Inflammatory macrophage (primary cell): ENCODE measurements around the gene SGMS1.

Experiments used
- DNase-seq, 2 donors: peaks; one replicate each; pipeline ENCODE4 v3.0.0-alpha.2; 2020 to 2022

Gene SGMS1

DNA sequence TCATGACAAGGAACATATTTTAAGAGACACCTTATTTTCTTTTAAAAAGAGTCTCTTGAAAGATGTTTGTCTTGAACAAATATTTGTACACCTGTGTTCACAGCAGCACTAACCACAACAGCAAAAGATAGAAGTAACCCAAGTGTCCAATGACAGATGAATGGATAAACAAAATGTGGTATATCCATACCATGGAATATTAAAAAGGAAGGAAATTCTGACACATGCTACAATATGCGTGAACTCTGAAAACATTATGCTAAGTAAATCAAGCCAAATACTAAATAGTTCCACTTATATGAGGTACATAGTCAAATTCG lies 17.8 kb downstream of the SGMS1 start:
- DNase-seq, result no peak

DNA sequence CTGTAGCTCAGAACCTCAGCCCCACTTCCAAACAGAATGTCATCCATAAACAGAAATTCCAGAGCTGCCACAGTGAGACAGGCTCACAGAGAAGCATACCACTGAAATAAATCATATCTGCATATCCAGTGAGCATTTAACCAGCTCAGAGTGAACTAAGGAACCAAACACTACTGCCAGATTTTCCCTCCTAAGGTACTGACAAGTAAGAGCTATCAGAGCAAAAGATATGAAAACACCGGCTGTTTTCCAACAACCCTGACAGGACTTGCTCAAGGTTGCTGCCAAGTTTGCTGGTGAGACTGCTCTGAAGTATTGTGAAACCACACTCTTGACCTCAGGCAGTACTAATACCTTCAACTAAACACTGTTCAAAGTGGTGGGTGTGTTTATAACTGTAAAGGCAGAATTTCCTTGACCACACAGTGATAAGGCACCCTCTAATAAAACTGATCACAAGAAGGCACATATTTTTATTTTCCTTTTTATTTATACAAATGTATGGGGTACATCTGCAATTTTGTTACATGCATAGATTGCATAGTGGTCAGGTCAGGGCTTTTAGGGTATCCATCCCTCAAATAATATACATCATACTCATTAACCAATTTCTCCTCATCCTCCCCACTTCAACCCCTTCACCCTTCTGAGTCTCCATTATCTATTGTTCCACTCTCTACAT lies 18.3 kb downstream of the SGMS1 start:
- DNase-seq, result no peak

DNA sequence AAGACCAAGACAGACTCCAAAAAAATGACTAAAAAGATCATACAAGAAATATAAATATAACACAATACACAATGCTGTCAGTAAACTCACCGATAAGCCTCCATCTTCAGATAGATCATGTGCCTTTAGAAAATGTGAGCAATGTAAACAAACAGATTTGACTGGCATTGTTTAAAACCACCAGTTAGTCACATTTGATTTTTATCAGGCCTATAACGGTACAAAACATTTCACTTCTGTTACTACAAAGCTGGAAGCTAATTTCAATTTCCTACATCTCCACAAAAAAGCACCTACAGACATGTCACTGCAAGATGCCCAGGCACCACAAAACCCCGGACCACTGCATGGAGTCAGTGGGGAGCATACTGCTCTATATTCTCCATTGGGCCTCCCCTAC lies 18.9 kb downstream of the SGMS1 start:
- DNase-seq, result no peak

DNA sequence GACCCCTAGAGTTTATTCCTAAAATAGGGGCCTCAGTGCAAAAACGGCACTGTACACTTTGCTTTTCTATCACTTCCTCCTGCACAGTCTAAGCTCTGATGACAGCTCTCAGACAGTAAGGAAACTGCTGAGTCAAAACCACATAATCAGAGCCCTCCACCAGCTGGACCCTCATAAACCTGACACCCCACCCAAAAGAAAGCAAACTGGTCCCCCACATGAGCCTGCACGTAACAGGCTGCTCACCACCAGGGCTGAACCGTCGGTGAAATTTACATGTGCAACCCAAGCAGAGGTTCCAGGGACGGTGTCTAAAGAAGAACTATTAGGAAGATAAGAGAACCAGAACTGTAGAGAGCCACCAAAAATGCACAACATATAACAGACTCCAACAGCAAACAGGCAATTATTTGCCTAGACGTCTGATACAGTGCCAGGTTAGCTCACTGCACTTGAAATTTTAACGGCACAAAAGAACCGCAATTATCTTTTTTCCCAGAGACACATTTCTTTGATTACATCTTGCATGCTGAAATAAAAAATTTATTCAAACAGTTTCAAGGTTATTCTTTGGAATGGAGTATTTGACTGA lies 19.6 kb downstream of the SGMS1 start:
- DNase-seq, result peak; percentile 21

DNA sequence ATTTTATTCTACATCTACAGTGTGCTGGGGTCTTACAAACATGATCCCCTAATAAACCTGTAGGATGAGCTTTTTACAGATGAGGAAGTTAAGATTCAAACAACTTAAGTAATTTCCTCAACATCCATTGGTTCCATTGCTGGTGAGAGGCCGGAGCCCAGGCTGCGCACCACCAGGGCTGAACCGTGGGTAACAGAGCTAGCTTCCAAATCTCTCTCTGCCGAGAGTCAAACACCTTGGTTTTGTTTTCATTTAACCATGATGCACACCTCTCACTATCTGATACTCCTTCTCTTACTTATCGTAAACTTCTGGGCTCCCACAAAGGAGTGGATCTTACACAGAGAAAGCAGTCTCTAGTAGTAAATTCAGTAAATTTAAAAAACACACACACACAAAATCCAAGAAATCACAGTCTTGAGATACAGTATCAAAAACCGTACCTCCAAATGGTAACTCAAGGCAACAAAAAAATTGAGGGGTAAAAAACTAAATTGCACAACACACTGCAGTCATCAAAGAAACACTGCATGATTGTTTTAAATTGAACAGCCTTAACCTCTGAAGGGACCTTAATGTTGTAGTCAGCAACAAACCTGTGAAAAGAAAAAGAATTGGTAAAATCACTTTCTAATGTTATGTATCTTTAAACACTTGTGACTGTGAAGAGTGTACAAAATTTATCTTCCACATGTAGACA lies 20.5 kb downstream of the SGMS1 start:
- DNase-seq, result no peak

DNA sequence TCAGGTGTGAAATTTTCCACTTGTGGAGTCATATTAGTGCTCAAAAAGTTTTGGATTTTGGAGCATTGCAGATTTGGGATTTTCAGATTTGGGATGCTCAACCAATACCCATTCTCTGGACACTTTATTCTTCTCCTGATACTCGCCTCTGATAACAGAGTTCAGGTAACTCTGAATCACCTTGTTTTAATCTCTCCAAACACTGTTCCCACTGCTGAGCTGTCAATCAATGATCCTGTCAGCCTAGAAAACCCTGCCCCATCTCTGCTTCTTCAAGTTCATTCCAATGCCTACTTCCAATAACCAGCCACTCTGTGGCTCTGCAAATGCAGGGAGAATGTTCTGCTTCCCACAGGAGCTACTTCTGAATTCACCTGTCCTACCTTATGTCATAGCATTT lies 21.8 kb downstream of the SGMS1 start:
- no peak for DNase-seq

DNA sequence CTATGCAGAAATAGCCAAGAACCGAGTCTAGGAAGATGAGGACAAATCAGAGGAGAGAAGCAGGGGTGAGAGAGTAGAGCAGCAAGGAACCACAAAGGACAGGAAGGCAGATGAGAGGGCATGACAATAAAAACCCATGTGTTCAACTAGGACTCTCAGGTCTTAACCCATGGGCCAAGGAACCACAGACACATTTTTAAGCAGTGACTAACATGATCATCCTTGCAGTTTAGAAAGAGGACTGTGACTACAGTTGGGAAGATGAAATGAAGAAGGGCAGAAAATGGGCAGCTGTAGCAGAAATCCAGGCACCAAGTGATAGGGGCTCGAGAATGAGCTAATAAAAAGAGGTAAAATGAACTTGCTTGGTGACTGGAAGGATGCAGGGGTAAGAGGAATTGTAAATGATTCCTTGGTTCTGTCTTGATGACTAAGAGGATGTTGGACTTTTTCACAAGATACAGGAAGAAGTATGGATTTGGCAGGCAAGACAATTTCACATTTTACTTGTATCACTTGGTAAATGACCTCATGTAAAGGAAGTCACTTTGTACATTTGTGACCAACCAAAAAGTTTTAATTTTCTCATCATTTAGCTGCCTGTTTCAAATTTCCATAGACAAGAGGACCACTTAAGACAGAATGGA lies 22.8 kb downstream of the SGMS1 start:
- no peak for DNase-seq

DNA sequence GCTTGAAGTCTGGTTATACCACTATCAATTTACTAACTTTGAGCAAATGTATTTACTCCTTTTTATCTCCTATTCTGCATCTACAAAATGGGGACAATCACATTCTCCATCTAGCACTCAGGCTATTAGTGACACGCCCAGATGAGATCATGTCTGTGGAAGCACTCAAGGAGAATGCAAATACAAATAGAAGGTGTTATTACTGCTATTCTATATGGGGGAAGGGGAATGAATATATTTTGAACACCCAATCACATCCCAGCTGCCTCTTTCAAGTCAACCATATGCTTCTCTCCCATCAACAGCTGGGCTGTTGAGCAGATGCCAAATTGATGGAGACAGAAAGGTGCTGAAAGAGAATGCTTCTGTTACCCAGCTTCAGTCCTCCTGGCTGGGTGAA lies 23.5 kb downstream of the SGMS1 start:
- DNase-seq, result no peak

DNA sequence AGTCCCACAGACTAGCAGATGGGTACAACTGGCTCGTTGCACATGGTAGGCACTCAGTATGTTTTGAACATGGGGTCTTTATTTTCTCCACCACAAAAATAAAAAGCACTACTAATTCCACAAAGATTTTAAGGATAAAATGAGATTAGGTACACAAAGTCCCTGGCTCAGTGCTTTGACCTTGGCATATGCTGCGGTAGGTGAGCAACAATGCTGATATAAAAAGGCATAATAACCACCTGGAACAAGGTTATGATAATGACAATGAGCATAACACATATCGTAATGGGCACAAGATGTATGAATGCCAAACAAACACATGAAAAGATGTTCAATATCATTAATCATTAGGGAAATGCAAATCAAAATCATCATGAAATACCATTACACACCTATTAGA lies 26.9 kb downstream of the SGMS1 start:
- no peak for DNase-seq

DNA sequence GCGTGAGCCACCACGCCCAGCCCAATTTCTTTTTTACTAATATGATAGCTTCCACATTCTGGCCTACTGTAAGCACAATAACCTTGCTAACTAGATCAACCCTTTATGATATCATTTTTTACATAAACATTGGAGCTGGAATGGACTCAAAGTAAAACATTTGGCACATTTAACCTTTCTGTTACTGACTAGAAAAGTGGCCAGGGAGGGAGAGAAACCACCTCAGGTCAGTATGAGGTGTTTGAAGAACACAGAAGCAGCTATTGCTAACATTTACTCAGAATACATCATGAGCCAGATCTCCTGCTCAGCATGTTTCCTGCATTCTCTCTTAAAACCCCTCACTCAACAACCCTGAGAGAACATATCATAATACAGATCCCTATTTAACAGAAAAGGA lies 27.3 kb downstream of the SGMS1 start:
- DNase-seq, result no peak

DNA sequence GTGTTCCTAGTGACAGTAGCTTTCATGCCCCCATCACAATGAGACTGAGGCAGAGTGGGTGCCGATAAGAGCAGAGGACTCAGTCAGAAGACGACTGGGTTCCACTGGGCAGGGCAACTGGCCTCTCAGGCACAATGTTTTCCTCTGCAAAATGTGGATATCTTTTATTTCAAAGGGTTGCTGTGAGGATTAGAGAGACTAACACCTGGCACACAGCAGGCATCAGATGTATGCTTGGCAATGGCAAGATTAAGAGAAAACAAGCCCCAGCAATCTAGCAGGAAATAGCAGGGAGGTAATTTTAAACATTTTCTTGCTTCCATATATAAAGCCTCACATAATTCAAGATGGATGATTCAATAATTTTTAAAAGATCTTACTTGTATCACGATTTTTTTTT lies 28.0 kb downstream of the SGMS1 start:
- DNase-seq, result no peak

DNA sequence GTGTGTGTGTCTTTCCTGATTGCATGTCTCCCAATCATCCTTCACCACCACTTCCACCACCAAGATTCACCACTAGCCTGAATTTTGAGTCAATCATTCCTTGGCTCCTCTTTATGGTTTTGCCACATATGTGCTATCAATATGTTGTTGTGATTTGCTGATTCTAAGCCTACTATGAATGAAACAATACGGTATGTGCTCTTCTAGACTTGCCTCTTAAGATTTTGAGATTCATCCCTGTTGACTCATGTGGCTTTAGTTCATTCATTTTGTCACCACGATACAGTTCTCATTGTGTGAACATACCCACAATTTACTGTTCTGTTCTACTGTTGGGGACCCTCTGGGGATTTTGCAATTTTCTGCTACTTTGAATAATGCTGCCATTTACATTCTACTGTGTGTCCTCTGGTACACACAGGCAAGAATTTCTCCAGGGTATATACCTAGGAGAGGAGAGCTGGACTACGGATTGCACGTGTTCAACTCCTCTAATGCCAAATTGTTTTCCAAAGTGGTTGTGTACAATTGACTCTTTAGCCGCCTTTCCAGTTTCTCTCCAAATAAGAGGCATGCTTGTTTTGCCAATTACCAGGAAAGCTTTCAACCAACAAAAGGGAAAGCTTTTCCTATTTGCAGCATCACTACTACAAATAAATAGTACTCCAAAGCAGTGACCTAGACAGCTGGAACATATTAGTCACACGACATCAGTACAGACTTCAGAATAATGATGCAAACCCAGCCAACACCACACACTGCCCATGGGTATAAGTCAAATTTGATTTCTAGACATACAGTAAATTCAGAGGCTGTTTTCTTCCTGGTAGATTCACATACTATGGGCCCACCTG lies 30.0 kb downstream of the SGMS1 start:
- DNase-seq, result no peak

DNA sequence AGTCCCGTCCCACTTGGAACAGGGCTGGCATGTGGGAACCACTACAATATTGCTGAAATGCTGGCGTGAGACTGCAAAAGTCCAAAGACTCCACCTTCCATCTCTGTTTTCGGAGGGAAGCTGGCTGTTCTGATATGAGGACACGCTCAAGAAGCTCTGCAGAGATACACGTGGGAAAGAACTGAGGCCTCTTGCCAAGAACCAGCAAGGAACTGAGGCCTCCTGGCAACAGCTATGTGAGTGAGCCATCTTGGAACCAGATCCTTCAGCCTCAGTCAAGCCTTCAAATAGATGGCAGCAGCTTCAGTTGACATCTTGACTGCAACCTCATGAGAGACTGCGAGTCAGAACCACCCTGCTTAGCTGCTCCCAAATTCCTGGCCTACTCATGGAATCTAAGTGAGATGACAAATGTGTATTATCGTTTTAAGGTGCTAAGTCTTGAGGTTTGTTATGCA lies 30.8 kb downstream of the SGMS1 start:
- no peak for DNase-seq

DNA sequence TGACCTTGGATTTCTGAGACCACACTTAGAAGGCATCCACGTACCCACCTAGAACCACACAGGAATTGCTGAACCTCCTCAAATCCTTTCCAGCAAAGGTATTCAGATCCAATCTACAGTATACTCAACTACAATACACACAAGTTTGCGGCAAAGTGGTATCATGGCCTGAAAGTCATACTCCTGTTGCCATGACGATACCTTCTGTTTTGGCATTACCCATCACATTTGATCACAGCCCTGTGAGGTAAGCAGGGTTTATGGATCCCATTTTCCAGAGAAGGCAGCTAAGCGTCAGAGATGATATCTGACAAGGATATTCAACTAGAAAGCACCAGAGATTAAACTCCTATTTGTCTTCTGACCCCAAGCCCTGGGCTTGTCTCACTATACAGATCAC lies 32.8 kb downstream of the SGMS1 start:
- DNase-seq, result no peak

DNA sequence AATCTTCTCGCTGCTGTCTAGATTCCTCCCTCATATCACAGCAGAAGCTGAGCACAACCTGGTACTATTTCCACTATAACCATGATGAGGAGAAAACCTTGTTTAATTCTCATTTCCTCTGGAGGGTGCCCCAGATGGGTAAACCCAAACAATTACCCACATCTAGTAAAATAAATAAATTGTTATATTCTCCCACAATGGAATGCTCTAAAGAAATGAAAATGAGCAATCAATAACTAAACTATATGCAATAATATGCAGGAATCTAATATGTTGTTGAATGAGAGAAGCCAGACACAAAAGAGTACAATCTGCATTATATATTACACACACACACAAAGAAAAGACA lies 37.0 kb downstream of the SGMS1 start:
- DNase-seq, result no peak

DNA sequence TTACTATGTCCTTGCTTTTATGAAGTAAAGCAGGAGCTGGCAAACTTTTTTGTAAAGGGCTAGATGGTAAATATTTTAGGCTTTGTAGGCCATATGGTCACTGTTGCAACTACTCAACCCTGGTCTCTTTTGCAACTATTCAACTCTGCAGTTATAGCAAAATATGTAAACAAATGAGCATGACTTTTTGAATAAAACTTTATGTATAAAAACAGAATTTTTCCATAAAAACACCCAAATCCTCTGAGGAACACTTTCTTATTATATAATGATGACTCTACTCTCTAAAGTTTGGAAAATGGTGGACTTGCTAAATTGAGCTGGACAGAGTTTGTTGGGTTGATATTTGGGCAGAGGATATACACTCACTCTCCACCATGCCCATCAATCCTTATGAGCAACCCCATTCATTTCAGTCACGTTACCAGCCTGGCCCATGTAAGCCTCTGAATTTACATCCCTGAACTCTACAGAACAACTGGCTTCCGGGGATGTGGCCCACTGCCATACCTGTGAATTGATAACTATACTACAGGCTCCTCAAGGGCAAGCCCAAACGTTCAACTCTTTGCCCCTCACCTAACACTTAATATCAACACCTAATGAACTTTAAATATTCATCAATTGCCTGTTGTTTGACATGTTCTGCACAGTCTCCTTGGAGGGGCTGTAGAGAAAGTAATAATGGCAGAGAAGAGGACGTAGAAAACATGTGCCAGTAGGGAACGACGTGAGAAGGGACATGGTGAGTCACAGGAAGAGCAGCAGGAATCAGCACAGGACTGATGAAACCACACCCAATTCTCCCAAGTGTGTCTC lies 37.6 kb downstream of the SGMS1 start:
- peak; percentile 55 to 58 for DNase-seq

DNA sequence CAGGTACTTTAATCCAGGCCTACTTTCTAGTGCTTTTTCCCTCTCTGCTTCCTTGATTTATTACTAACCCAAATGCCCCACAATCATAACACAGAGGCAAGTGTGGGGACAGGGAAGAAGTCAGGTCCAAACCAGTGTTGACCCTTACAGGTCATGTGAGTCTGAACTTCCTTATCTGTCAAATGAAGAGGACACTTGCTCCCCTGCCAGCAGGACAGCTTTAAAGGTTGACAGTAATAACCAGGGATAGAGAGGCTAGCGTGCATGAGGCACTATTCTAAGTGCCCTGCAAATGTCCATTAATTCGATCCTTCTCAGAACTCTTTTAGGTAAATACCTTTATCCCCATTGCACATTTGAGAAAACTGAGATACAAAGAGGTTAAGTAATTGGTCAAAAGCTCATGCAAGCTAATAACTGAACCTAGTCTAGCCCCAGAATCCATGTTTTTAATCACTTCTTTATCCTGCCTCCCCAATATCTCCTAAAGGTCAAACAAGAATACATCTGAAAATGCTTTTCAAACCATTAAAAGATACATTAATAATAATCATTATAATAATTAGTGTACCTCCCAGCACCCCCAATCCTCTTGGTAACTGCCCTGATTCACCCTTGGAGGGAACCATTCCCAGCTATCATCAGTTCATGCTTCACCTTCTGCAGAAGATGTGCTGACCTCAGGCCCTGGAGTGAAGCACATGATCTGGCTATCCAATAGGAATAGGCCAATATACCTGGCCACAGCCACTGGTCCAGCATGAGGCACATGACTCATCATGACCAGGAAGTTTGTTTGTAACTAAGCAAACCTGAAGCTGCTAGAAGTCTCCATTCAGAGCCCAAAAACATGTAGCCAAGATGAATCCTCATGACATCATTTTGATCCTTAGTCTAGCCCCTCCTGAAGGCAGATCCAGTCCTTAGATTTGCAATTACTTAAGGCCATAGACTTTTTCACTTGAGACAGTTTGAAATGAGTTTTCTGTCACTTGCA lies 40.7 kb downstream of the SGMS1 start:
- DNase-seq, result peak in 1 of 2 donors; percentile 12

DNA sequence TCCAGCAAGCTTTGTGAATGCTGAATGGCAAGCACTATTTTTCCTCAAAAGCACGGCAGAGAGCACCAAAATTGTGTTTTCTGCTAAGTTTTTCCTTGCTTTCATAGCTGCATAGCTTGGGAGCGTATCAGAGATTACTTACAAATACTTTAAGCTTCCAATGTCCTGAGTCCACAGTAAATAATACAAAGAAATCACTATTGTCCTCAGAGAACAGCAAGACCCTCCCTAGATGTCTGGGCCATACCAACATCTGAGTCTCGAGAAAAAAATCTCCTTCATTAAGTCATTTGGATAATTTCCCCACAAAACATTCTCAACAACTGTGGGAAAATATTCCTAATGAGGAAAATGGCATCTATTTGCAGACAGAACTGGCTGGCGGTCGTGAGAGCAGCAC lies 41.7 kb downstream of the SGMS1 start:
- DNase-seq, result no peak

DNA sequence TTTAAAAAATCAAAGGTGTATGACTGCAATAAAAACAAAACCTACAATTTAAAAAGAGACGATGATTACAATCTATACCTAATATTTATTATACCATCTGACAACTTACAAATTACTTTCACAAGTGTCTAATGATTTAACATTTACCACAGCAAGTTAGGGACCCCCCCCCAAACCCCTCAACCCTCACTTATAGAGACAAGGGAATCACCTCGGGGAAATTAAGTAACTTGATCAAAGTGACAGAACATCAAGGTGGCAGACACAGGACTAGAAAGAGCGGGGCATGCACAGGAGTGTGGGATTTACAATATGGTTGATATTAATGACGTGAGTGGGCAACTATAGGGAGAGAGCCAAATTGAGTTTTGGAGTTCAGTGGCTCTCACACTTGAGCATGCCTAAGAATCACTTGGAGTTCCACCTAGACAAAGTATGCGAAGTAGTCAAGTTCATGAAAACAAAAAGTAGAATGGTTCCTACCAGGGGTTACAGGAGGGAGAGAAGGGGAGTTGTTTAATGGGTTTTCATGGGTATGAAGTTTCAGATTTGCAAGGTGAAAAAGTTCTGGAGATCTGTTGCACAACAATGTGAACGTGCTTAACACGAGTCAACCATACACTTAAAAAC lies 43.4 kb downstream of the SGMS1 start:
- DNase-seq, result no peak
